Hematopoietic multipotent progenitor cell treated with erythropoietin and hydrocortisone succinate and interleukin-3 and kit ligand, for 6 days (in vitro differentiated cells): ENCODE data around the gene AGGF1.
A peak's percentile ranks its signal among the peaks of the same experiment; 100 is the strongest.
"Not testable (repeated sequence)": the region's sequence is repeated elsewhere in the genome, so short reads cannot be mapped to it uniquely, and the experiment has no call there.

Experiments
- DNase-seq: peaks from one replicate; pipeline ENCODE4 v3.0.0-alpha.2; 2015

Gene AGGF1

DNA sequence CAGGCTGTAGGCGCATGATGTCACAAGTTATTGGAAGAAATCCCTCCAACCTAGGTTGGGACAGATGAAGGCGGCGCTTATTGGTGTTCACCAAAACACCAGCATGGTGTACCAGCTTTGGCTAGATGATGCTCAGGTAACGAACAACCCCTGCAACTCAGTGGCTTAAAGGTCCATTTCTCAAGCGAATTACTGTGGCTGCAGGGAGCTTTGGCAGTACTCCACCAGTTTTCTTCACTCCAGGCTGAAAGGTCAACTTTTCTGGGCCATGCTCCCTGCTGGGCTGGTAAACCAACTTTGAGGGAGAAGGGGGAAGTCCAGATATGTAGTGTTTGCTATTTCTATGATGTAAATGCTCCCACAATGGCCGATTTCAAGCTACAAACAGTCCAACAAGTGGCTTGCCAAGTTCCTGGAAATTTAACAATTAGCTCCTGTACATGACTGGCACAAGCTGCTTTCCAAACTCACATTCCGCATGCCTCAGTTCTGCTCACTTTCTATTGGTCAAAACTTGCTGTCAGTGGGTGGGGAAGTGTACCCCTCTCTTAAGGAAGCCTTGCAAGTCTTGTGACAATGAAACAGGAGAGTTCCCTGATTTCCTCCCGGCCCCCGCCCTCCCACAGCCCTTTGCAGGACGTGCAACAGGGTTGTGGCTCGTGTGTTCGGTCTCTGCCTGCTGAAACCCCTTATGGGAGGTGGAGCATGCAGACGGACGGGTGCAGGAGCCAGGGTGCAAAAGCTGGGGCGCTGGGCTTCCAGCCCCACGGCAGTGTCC, 57.5 kb downstream of the AGGF1 start:
- peak; percentile 17 for DNase-seq

DNA sequence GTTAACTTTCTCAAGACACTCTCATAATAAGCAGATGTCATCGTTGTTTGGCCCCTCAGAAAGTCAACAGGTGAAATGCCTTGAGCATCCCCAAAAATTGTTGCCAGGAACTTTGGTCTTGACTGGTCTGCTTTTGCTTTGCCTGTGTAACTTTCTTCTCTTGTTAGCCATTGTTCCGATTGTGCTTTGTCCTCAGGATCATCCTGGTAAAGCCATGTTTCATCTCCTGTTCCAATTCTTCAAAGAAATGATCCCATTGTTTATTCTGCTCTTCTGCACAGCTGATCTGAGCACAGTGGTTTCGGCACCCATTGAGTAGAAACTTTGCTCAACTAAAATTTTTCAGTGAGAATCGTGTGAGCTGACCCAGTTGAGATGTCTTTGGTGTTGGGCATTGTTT, 65.0 kb downstream of the AGGF1 start:
- DNase-seq = no peak

DNA sequence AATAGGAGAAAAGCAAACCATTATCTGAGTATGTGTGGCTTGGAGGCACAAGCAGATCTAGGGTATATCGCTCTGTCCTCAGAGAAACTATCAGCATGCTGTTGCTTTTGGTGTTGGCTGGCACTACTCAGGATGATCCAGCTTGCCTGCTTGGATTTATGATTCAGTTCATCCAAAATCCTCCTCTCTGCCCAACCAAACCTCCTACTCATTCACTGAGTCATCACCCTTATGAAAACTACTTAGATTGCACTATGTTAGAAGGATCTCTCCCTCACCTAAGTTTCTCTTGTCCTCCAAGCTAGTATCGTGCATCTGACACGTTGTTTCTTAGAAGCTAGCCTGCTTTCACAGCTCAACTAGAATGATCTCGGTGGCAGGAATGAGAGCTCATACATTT, 71.1 kb downstream of the AGGF1 start:
- no peak for DNase-seq

DNA sequence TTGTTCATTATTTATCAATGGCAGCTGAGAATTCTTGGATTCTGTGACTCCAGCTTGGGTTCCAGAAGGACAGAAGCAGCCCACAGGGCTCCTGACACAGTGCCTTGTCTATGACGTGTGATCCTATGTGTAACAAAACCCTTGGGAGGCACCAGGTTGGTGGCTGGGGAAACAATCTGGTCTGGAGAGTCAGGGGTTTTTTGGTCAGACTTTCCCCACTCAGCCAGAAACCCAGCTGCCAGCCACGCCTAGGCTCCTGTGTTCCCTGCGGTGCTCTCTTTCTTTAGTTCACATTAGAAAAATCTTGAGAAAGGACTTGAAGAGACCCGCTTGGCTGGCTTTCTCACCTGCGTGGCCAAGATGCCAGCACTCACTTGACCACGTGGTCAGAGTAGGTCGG, 72.3 kb downstream of the AGGF1 start:
- DNase-seq = no peak

DNA sequence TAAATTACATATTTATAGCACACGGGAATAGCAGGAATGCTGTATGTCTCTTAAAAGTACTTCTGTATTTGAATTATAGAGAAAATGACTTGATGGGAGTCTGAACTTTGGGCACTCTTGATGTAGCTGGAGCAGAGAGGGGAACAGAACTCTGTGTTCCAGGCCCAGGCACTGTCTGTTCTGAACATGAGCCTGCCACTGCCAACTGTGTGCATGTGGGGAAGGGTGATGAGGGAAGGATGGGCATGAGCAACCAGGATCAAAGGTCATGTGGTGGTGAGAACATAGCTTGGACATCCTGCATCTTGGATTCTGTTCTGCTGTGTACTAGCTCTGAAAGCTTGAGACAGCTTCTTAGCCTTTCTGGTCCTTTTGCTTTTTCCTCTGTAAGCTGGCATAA, 73.3 kb downstream of the AGGF1 start:
- DNase-seq = no peak

DNA sequence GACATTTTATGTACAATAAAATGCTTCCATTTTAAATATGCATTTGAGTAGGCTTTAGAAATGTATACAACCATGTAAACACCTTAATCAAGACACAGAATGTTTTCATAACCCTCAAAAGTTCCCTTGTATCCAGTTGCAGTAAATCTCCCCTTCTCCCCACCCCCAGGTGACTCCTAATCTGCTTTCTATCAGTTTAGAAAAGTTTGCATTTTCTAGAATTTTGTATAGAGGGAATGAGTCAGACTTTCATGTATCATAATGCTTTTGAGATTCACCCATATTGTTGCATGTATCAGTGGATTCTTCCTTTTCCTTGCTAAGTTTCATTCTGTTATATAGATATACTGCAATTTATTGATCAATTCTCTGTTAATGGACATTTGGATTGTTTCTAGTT, 74.6 kb downstream of the AGGF1 start:
- no peak for DNase-seq

DNA sequence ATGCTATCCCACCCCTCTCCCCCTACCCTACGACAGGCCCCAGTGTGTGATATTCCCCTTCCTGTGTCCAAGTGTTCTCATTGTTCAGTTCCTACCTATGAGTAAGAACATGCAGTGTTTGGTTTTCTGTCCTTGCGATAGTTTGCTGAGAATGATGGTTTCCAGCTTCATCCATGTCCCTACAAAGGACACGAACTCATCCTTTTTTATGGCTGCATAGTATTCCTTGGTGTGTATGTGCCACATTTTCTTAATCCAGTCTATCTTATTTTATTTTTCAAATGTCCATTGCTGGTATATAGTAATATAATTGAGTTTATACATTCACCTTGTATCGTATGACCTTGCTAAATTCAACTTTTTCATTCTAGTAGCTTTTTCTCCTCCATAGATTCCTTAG, 76.8 kb downstream of the AGGF1 start:
- DNase-seq = not testable (repeated sequence)
